C4-2B (cell line): ENCODE measurements around the gene MAST4.

Source experiments
- ZFX ChIP-seq: fragments of 450-650 bp; IDR thresholded peaks from 2 replicates; pipeline ENCODE4 v1.6.1; 2017
- TF ChIP-seq, protein P1 (sequence below): fragments of 450-650 bp; conservative IDR thresholded peaks from 2 replicates; pipeline ENCODE4 v1.5.1; 2017; ENCODE audit warnings: mild to moderate bottlenecking

DNA sequence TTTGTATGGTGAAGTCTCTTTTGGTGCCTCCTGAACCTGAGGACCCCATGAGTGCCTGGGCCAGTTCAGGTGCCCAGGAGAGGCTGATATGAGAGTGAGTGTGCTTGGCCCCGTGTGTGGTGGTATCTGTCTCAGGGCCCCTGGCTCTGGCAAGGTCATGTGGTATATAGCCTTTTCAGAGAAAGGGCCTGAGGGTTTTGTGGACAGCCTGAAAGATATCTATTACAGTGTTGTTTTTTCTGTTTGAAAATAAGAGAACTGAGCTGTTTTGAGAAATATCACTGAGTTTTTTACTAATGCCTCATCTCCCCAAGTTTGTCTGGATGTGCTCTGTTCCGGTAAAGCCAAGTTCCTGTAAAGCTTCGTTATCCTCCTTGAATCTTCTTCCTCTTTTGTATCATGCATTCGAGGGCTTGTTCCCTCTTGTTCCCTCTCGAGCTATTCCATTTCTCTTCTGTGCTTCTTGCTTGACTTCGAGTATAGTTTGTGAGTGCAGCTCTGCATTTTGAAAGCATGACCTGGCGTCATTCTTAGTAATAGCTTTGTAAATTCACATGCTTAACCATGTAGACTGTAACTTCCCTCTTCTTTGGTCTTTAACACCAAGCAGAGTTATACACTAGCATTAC lies 122.3 kb downstream of the MAST4 start:
- TF ChIP-seq, protein P1, sequence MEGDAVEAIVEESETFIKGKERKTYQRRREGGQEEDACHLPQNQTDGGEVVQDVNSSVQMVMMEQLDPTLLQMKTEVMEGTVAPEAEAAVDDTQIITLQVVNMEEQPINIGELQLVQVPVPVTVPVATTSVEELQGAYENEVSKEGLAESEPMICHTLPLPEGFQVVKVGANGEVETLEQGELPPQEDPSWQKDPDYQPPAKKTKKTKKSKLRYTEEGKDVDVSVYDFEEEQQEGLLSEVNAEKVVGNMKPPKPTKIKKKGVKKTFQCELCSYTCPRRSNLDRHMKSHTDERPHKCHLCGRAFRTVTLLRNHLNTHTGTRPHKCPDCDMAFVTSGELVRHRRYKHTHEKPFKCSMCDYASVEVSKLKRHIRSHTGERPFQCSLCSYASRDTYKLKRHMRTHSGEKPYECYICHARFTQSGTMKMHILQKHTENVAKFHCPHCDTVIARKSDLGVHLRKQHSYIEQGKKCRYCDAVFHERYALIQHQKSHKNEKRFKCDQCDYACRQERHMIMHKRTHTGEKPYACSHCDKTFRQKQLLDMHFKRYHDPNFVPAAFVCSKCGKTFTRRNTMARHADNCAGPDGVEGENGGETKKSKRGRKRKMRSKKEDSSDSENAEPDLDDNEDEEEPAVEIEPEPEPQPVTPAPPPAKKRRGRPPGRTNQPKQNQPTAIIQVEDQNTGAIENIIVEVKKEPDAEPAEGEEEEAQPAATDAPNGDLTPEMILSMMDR, result no peak
- no peak for TF ChIP-seq ZFX
